Measurements from ENCODE around the gene SREBF2.
"Not testable (repeated sequence)": the region's sequence is repeated elsewhere in the genome, so short reads cannot be mapped to it uniquely, and the experiment has no call there.

SREBF2 gene

DNA sequence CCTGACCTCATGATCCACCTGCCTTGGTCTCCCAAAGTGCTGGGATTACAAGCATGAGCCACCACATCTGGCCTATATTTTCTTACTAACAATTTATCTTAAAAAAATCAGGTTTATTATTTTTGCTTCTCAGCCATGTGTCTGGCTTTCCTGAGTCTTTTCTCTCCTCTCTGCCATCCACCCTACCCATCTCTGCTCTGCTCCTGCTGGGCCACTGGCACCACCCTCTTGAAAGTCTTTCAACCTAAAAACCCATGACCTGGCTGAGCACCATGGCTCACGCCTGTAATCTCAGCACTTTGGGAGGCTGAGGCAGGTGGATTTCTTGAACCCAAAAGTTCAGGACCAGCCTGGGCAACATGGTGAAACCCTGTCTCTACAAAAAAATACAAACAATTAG, 37.2 kb downstream of the SREBF2 start:
- DNase-seq; intact Hi-C loops (cut with DNase I): not testable (repeated sequence)

DNA sequence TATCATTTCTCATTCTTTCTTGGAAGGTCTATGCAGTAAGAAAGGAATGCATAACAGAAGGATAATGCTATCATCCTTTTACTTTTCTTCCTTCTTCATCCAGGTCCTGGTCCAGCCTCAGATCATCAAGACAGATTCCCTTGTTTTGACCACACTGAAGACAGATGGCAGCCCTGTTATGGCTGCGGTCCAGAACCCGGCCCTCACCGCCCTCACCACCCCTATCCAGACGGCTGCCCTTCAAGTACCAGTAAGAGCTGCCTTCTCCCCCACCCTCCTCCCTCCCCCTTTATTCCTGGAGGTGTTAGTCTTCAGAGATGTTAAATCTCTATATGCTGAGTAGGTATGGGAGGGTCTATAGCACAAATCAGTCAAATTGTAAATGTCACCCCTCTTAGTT, 37.9 kb downstream of the SREBF2 start:
- no peak for DNase-seq
- intact Hi-C loops (cut with DNase I): no loop called here

GRCh38 chr22:41873391-41873790, 40.5 kb downstream of the SREBF2 start:
- intact Hi-C loops (cut with DNase I): no loop called here
- DNase-seq: no peak

GRCh38 chr22:41874090-41874489, 41.2 kb downstream of the SREBF2 start:
- intact Hi-C loops (cut with DNase I): no loop called here
- DNase-seq: no peak

GRCh38 chr22:41875531-41876270, 42.8 kb downstream of the SREBF2 start:
- DNase-seq: no peak
- intact Hi-C loops (cut with DNase I): no loop called here

- intact Hi-C loops (cut with DNase I): no loop called here
- DNase-seq: no peak
Measured at GRCh38 chr22:41876275-41876674, 43.4 kb downstream of the SREBF2 start.

- DNase-seq: no peak
- intact Hi-C loops (cut with DNase I): no loop called here
Measured at GRCh38 chr22:41876675-41877074, 43.8 kb downstream of the SREBF2 start.

DNA sequence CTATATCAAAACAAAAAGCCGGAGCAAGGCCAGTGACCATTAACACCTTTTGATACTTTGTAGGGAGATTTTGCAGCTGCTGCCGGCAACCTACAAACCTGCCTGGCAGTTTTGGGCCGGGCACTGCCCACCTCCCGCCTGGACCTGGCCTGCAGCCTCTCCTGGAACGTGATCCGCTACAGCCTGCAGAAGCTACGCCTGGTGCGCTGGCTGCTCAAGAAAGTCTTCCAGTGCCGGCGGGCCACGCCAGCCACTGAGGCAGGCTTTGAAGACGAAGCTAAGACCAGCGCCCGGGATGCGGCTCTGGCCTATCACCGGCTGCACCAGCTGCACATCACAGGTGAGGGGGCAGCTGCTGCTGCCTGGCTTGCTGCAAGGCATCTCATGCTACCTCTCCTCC, 47.7 kb downstream of the SREBF2 start:
- intact Hi-C loops (cut with DNase I): no loop called here

DNA sequence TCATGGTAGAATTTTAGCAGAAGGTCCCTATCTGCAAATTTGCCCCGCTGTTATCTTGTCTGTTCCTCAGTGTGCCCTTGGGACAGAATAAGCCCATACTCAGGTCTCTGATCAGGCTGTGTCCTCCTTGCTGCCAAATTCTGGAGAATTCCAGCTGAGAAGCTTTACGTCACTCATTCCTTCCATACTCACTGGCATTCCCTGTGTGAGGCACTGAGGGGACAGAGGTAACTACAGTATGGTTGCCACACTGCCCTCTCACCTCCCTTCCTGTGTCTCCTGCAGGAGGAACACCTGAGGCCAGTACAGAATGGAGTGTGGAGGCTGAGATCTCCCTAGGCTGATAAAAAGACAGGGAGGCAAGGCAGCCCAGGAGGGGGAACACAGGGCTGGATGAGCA, 50.5 kb downstream of the SREBF2 start:
- intact Hi-C loops (cut with DNase I): no loop called here
- no peak for DNase-seq

More for the DNA sequence above, 47.7 kb downstream of the SREBF2 start:
- DNase-seq: peak in 1 of 42 donors; percentile 6

- DNase-seq: no peak
- intact Hi-C loops (cut with DNase I): no loop called here
Measured at GRCh38 chr22:41885116-41885515, 52.2 kb downstream of the SREBF2 start.

GRCh38 chr22:41885516-41885915, 52.6 kb downstream of the SREBF2 start:
- no peak for DNase-seq
- intact Hi-C loops (cut with DNase I): no loop called here

DNA sequence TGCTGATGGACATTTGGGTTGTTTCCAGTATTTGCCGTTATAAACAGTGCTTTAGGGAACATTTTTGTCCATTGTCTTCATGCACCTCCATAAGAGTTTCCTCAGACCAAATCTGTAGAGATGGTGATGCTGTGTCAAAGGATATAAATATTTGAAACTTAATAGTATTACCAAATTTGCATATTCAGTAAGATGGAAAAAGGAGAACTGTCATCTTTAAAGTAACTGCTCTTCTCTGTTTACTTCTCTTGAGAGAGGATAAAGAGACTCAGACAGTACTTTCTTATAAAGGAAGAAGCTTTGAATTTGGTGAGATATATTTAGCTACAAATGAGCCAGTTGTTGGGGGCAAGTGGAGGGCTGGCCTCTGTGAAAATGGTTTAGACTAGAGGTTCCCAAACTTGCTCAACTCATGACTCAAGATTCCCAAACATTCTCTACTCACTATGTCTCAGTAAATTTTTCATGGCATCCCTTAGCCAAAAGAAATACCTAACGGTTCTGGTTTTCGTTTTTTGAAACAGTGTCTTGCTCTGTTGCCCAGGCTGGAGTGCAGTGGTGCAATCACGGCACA, 55.8 kb downstream of the SREBF2 start:
- intact Hi-C loops (cut with DNase I): no loop called here

DNA sequence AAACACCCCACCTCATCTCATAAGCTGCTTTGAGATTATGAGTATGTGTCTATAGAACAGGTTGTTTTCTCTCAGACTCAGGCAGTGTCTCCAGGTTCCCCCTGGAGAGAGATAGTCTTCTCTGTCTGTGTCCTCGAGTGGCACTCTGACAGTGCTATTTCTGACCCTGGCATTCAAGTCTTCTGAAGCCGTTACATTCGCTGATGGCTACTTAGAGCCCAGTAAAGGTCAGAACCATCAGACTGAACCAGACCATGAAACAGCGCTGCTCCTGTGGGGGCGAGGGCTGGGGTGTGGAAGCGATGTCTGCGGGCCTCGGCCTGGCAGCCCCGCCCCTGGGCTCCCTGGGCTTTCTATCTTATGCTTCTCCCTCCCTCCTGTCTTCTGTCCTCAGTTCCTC, 58.5 kb downstream of the SREBF2 start:
- intact Hi-C loops (cut with DNase I): no loop called here
- DNase-seq: no peak

More for the DNA sequence above, 55.8 kb downstream of the SREBF2 start:
- no peak for DNase-seq

DNA sequence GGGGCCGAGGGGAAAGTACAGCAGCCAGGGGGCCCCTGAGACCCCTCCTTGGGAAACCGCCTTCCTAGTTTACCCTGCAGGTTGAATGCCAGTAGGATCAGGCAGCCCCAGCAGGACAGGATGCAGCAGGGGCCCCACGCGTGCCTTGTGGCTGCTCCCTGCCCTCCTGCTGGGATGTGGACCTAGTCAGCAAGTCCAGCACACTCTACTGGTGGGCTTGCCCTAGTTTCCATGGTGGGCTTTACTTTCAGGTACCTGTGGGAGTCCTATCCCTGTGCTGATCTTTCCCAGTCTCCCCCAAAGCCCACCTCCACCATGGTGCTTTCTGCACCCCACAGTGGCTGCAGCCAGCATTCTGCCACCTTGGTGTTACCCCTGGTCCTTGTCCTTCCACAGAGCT, 59.8 kb downstream of the SREBF2 start:
- intact Hi-C loops (cut with DNase I): no loop called here

GRCh38 chr22:41893591-41894375, 60.9 kb downstream of the SREBF2 start:
- DNase-seq: no peak
- intact Hi-C loops (cut with DNase I): no loop called here

More for the DNA sequence above, 59.8 kb downstream of the SREBF2 start:
- no peak for DNase-seq

DNA sequence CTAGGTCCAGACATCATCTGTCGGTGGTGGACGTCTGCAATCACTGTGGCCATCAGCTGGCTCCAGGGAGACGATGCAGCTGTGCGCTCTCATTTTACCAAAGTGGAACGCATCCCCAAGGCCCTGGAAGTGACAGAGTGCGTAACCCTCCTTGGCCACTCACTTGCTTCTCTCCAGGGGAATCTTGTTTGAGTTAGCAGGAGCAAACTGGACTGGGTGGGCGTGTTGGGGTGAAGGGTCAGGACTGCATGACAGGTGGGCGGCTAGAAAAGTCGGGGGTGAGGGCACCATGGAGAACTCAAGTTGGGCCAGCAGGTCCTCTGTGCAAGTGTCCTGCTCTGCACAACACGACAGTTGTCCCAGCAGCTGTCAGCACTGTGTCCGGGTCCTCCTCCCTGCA, 65.7 kb downstream of the SREBF2 start:
- no peak for DNase-seq

DNA sequence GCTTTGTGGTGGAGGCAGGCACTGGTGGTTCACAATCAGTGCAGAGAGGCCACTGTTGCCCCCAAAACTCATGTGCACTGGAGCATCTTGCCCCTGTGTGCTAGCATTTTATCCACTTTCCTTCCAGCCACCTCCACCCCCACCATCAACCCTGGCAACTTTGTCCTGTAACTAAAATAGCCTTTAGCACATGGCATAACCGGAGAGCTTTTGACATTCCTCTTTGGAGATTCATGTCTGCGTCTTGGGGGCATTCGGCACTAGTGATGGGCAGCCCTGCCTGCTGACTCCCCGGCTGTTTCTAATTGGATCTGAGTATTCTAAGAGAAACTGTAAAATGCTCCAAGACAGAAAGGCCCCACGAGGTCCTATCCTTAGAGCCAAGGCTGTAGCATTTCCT, 66.2 kb downstream of the SREBF2 start:
- intact Hi-C loops (cut with DNase I): no loop called here
- no peak for DNase-seq

More for the DNA sequence above, 65.7 kb downstream of the SREBF2 start:
- intact Hi-C loops (cut with DNase I): no loop called here

GRCh38 chr22:41899992-41900651, 67.2 kb downstream of the SREBF2 start:
- no peak for DNase-seq
- intact Hi-C loops (cut with DNase I): no loop called here

DNA sequence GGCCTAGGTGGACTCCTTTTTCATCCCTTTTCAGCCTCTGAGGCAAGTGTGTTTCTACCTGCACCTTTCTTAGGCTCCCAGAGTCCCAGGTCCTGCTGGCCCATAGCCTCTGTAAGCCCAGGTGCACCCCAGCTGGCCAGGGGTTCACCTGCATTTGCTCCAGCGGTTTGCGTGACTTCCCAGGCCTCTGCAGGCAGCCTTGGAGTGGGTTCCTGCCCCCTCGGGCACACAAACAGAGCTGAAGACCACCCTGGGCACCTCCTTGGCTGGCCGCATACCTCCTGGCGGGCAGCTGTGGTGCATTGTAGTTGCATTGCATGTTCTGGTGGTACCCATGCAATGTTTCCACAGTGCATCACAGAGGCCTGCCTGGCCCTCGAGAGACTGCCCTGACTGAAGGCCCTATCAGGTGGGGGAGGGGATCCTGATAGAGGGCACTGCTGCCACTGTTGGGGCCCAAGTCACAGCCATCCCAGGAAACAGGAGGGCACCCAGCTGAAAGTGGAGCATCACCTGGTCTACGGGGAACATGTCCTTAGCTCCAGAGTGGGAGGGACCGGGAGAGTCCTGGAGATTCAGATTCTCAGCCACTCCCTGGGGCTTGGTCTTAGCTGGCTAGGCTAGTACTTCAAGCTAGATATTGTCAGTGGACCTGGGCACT, 67.9 kb downstream of the SREBF2 start:
- intact Hi-C loops (cut with DNase I): no loop called here
- no peak for DNase-seq

All from head of caudate nucleus (tissue), 42 donors.